Measurements from ENCODE around the gene ACSF2. TPM values are rescaled to one million over a fixed set of nuclear protein-coding genes. Genes with fewer than 3 reads are reported as not detected.

Gene ACSF2
- total RNA-seq, 2 experiments from 2014 or later = 33.1 to 33.4 TPM

GRCh38 chr17:50458270-50458669 is 32.3 kb downstream of the ACSF2 start:
- H3K36me3 Mint-ChIP-seq (ENCODE audit: low read depth) = no peaks in the 10 kb centered on the region
- no peaks in the 10 kb centered on the region for H3K27me3 Mint-ChIP-seq (ENCODE audit: low read depth)
- CTCF ChIA-PET = interaction anchor here (1.6 kb wide), 1 partner anchor 258 kb away, joined by 3 read pairs; no protein-coding TSS in a partner anchor
- no peak overlapping the region for H3K27ac Mint-ChIP-seq
- DNase-seq (no peak), ATAC-seq (no peak)
- H3K4me3 Mint-ChIP-seq = no peak overlapping the region
- no peaks in the 10 kb centered on the region for H3K4me1 Mint-ChIP-seq (ENCODE audit: low read depth)
- H3K9me3 Mint-ChIP-seq (ENCODE audit: insufficient read depth) = no peaks in the 10 kb centered on the region
- POLR2A ChIA-PET = no interaction called here

GRCh38 chr17:50458701-50459676 is 33.0 kb downstream of the ACSF2 start:
- Mint-ChIP-seq H3K9me3 (ENCODE audit: insufficient read depth) (no peaks in the 10 kb centered on the region), H3K4me3 (no peak overlapping the region), H3K27me3 (ENCODE audit: low read depth) (no peaks in the 10 kb centered on the region), H3K36me3 (ENCODE audit: low read depth) (no peaks in the 10 kb centered on the region), H3K27ac (no peak overlapping the region), H3K4me1 (ENCODE audit: low read depth) (no peaks in the 10 kb centered on the region)
- ChIA-PET POLR2A (no interaction called here), CTCF (interaction anchor here (1.2 to 1.6 kb wide), 2 partner anchors 62 to 259 kb away, joined by 3 read pairs; partner anchors contain the start of gene LRRC59)
- DNase-seq (no peak), ATAC-seq (no peak)

DNA sequence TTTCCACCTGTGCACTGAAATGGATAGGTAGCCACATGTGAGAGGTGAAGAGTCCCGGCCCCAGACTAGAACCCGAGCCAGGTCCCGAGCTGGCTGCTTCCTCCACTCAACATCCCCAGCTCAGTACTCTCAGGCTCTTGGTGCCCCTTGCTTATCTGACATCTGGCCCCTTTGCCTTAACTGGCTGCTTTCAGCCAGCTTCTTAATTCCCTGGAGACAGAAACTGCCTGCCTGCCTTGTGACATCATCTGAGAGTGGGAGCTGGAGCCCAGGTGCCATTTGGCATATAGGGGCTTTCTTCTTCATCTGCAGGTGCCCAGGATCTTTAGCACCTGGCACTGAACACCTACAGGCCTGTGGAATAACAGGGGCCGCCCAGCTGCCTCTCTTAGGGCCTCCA is 33.7 kb downstream of the ACSF2 start:
- no peaks in the 10 kb centered on the region for H3K4me1 Mint-ChIP-seq (ENCODE audit: low read depth)
- ChIA-PET CTCF (interaction anchor here (1.2 kb wide), 1 partner anchor 62 kb away, joined by 3 read pairs; the partner anchor contains the start of gene LRRC59), POLR2A (no interaction called here)
- ATAC-seq = no peak
- no peak overlapping the region for H3K4me3 Mint-ChIP-seq
- H3K27ac Mint-ChIP-seq = no peak overlapping the region
- H3K9me3 Mint-ChIP-seq (ENCODE audit: insufficient read depth) = no peaks in the 10 kb centered on the region
- no peaks in the 10 kb centered on the region for H3K36me3 Mint-ChIP-seq (ENCODE audit: low read depth)
- DNase-seq = no peak
- no peaks in the 10 kb centered on the region for H3K27me3 Mint-ChIP-seq (ENCODE audit: low read depth)

DNA sequence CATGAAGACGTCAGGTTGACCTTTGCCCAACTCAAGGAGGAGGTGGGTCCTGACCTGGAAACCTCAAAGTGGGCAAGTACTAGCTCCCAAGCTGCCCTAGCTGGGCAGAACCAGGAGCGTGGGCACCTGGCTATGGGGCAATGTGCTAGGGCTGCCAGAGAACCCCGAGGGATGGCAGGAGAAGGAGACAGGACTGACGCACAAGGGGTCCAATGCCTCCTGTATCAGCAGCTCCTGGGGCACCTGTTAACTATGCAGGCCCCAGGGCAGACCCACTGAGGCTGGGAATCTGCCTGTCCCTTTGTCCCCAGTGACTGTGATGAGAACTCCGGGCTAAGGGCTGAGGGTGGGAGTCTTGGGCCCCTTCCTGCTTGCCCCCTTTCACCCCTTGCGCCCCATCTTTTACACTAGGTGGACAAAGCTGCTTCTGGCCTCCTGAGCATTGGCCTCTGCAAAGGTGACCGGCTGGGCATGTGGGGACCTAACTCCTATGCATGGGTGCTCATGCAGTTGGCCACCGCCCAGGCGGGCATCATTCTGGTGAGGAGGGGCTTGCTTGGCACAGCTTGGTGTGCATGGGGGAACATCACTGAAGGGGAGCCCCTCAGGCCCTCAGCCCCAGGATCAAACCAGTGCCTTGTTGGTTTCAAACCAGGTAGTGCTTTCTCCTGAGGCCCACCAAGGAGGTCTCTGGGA is 35.0 kb downstream of the ACSF2 start:
- no peaks in the 10 kb centered on the region for H3K27me3 Mint-ChIP-seq (ENCODE audit: low read depth)
- H3K4me3 Mint-ChIP-seq = no peak overlapping the region
- no peak overlapping the region for H3K27ac Mint-ChIP-seq
- CTCF ChIA-PET = interaction anchor here (1.0 kb wide), 1 partner anchor 18 kb away, joined by 3 read pairs; no protein-coding TSS in a partner anchor
- no peak for ATAC-seq
- POLR2A ChIA-PET = no interaction called here
- no peaks in the 10 kb centered on the region for H3K9me3 Mint-ChIP-seq (ENCODE audit: insufficient read depth)
- H3K36me3 Mint-ChIP-seq (ENCODE audit: low read depth) = no peaks in the 10 kb centered on the region
- no peaks in the 10 kb centered on the region for H3K4me1 Mint-ChIP-seq (ENCODE audit: low read depth)
- DNase-seq = no peak

GRCh38 chr17:50461550-50462132 is 35.6 kb downstream of the ACSF2 start:
- Mint-ChIP-seq H3K27ac (no peak overlapping the region), H3K4me3 (no peak overlapping the region), H3K4me1 (ENCODE audit: low read depth) (no peaks in the 10 kb centered on the region), H3K27me3 (ENCODE audit: low read depth) (no peaks in the 10 kb centered on the region), H3K9me3 (ENCODE audit: insufficient read depth) (no peaks in the 10 kb centered on the region), H3K36me3 (ENCODE audit: low read depth) (no peaks in the 10 kb centered on the region)
- DNase-seq = no peak
- POLR2A ChIA-PET = no interaction called here
- CTCF ChIA-PET = interaction anchor here (1.0 kb wide), 1 partner anchor 18 kb away, joined by 3 read pairs; no protein-coding TSS in a partner anchor
- no peak for ATAC-seq

DNA sequence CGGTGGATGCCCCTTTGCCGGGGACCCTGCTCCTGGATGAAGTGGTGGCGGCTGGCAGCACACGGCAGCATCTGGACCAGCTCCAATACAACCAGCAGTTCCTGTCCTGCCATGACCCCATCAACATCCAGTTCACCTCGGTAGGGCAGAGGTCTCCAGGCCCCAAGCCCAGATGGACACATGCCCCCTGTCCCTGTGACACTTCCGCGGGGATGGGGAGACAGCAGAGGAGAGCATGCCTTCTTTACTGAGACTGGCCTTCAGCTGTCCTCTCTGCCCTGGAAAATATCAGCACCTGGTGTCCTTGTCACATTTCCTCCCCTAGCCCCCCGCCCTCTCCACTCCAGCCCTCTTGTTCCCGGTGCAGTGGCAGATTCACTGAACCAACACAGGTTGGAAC is 36.4 kb downstream of the ACSF2 start:
- no peak overlapping the region for H3K4me3 Mint-ChIP-seq
- DNase-seq (no peak), ATAC-seq (no peak)
- H3K27me3 Mint-ChIP-seq (ENCODE audit: low read depth) = peaks cover 3% of the 10 kb centered on the region
- no peaks in the 10 kb centered on the region for H3K4me1 Mint-ChIP-seq (ENCODE audit: low read depth)
- POLR2A ChIA-PET = no interaction called here
- H3K9me3 Mint-ChIP-seq (ENCODE audit: insufficient read depth) = no peaks in the 10 kb centered on the region
- H3K27ac Mint-ChIP-seq = no peak overlapping the region
- CTCF ChIA-PET = no interaction called here
- no peaks in the 10 kb centered on the region for H3K36me3 Mint-ChIP-seq (ENCODE audit: low read depth)

DNA sequence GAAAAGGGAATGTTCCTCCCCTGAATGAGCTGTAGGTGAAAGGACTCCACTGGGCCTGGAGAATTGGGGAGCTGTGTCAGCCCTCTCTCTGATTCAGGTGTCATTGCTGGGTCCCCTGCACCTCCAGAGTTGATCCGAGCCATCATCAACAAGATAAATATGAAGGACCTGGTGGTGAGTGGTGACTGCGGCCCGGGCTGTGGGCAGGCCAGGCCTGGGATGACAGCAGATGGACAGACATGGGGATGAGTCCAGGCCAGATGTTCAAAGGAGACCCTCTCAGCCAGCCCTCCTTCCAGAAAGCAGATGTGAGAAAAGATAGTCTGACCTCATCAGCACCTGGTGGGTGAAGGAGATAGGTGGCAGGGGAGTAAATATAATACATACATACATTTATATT is 38.1 kb downstream of the ACSF2 start:
- Mint-ChIP-seq H3K4me3 (no peak overlapping the region), H3K27me3 (ENCODE audit: low read depth) (peaks cover 13% of the 10 kb centered on the region)
- no peak for ATAC-seq

GRCh38 chr17:50464736-50465135 is 38.7 kb downstream of the ACSF2 start:
- H3K9me3 Mint-ChIP-seq (ENCODE audit: insufficient read depth) = no peaks in the 10 kb centered on the region
- ATAC-seq = no peak
- H3K4me1 Mint-ChIP-seq (ENCODE audit: low read depth) = peaks cover 3% of the 10 kb centered on the region
- H3K27ac Mint-ChIP-seq = no peak overlapping the region
- no peaks in the 10 kb centered on the region for H3K36me3 Mint-ChIP-seq (ENCODE audit: low read depth)
- ChIA-PET CTCF (interaction anchor here (1.3 to 1.6 kb wide), 2 partner anchors 14 to 67 kb away, joined by 5 to 7 read pairs; partner anchors contain the start of genes LRRC59 and RSAD1), POLR2A (no interaction called here)
- no peak overlapping the region for H3K4me3 Mint-ChIP-seq
- peaks cover 16% of the 10 kb centered on the region for H3K27me3 Mint-ChIP-seq (ENCODE audit: low read depth)
- no peak for DNase-seq

More for the DNA sequence above, 38.1 kb downstream of the ACSF2 start:
- Mint-ChIP-seq H3K4me1 (ENCODE audit: low read depth) (peaks cover 3% of the 10 kb centered on the region), H3K27ac (no peak overlapping the region), H3K9me3 (ENCODE audit: insufficient read depth) (no peaks in the 10 kb centered on the region), H3K36me3 (ENCODE audit: low read depth) (no peaks in the 10 kb centered on the region)
- POLR2A ChIA-PET = no interaction called here
- no peak for DNase-seq
- CTCF ChIA-PET = no interaction called here

- ATAC-seq = no peak
- no peak for DNase-seq
- H3K4me3 Mint-ChIP-seq = no peak overlapping the region
- H3K27ac Mint-ChIP-seq = no peak overlapping the region
- CTCF ChIA-PET = interaction anchor here (1.3 to 1.6 kb wide), 2 partner anchors 14 to 68 kb away, joined by 5 to 7 read pairs; partner anchors contain the start of genes LRRC59 and RSAD1
- no peaks in the 10 kb centered on the region for H3K36me3 Mint-ChIP-seq (ENCODE audit: low read depth)
- POLR2A ChIA-PET = no interaction called here
- peaks cover 3% of the 10 kb centered on the region for H3K4me1 Mint-ChIP-seq (ENCODE audit: low read depth)
- peaks cover 16% of the 10 kb centered on the region for H3K27me3 Mint-ChIP-seq (ENCODE audit: low read depth)
- H3K9me3 Mint-ChIP-seq (ENCODE audit: insufficient read depth) = no peaks in the 10 kb centered on the region
These were observed 39.2 kb downstream of the ACSF2 start for GRCh38 chr17:50465171-50465570.

DNA sequence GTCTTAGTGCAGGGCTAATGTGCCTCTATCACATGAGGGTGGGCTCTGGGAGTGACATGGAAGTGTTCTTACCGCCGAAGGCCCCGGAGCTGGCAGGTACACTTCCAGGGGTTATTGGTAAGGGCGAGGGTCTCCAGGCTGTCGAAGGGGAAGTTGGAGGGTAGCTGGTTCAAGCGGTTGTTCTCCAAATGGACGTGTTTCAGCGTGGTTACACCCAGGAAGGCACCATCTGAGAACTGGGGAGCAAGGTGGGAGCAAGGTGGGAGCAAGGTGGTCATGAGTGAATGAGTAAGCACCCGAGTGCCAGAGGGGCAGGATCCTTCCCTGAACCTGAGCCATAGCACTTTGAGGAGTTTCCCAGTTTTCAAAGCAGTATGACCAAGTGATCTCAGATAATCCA is 39.6 kb downstream of the ACSF2 start:
- DNase-seq (no peak), ATAC-seq (no peak)
- peaks cover 16% of the 10 kb centered on the region for H3K27me3 Mint-ChIP-seq (ENCODE audit: low read depth)
- ChIA-PET CTCF (interaction anchor here (1.3 to 1.6 kb wide), 2 partner anchors 14 to 68 kb away, joined by 5 to 7 read pairs; partner anchors contain the start of genes LRRC59 and RSAD1), POLR2A (no interaction called here)
- H3K36me3 Mint-ChIP-seq (ENCODE audit: low read depth) = no peaks in the 10 kb centered on the region
- no peak overlapping the region for H3K27ac Mint-ChIP-seq
- no peak overlapping the region for H3K4me3 Mint-ChIP-seq
- peaks cover 3% of the 10 kb centered on the region for H3K4me1 Mint-ChIP-seq (ENCODE audit: low read depth)
- no peaks in the 10 kb centered on the region for H3K9me3 Mint-ChIP-seq (ENCODE audit: insufficient read depth)

DNA sequence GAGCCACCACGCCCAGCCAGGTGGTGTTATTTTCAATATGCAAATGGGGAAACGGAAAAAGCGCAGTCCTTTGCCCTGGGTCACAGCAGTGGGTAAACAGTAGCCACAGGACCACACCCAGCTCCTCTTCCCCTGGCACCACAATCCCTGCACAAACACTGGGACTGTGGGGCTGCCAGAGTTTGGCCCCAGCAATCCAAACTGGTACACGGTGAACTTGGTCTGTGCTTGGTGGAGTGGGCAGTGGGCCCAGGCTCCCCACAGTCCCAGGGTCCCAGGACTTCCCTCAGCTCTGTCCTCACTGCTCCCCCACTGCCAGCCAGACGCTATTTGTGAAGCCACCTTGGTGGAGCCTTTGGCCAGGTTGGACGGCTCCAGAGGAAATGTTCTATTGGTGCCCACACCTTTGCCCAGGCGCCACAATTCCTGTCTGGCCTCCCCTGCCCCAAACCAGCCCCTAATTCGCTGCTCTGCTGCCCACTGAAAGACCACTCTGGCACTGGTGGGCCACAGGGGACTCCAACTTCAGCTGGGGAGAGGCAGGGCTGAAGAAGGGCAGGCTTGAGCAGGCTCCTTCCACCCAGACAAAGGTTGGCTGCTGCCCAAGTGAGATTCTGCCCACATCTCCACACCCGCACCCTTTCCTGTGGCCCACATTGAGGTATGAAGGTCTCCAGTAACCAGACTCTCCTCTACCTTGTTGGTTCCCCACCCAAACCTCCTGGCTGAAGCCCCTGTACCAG is 40.5 kb downstream of the ACSF2 start:
- no peaks in the 10 kb centered on the region for H3K36me3 Mint-ChIP-seq (ENCODE audit: low read depth)
- POLR2A ChIA-PET = no interaction called here

More for the DNA sequence above, 40.5 kb downstream of the ACSF2 start:
- Mint-ChIP-seq H3K4me3 (no peak overlapping the region), H3K27me3 (ENCODE audit: low read depth) (peaks cover 16% of the 10 kb centered on the region), H3K4me1 (ENCODE audit: low read depth) (peaks cover 12% of the 10 kb centered on the region), H3K9me3 (ENCODE audit: insufficient read depth) (no peaks in the 10 kb centered on the region), H3K27ac (no peak overlapping the region)
- DNase-seq (no peak), ATAC-seq (no peak)
- CTCF ChIA-PET = interaction anchor here (1.0 to 1.6 kb wide), 2 partner anchors 61 to 69 kb away, joined by 3 to 7 read pairs; partner anchors contain the start of gene LRRC59
